HFF-Myc (cell line): Measurements from ENCODE around the gene CHP2.

Experiments
- DNase-seq: peaks from one replicate; pipeline ENCODE4 v3.0.0-alpha.2; 2011; ENCODE audit warnings: low read depth; ENCODE audit errors: extremely low read depth
- H3K4me3 ChIP-seq: replicated peaks from 2 replicates; pipeline ENCODE4 v1.5.1; 2011; ENCODE audit warnings: low read depth, mild to moderate bottlenecking, control low read depth, low read length
- CTCF ChIP-seq: IDR thresholded peaks from 2 replicates; pipeline ENCODE4 v1.5.1; 2012; ENCODE audit warnings: mild to moderate bottlenecking, low read depth, low read length, control low read depth; ENCODE audit errors: missing control alignments

The CHP2 gene

GRCh38 chr16:23801378-23801777 is 46.6 kb downstream of the CHP2 start:
- DNase-seq: peak; percentile 35
- no peak overlapping the region for H3K4me3 ChIP-seq
- peak; percentile 76 for TF ChIP-seq CTCF

- no peak overlapping the region for H3K4me3 ChIP-seq
- TF ChIP-seq CTCF: no peak
- DNase-seq: no peak
These were observed 48.0 kb downstream of the CHP2 start for GRCh38 chr16:23802776-23803175.

GRCh38 chr16:23803591-23804123 is 48.8 kb downstream of the CHP2 start:
- peak; percentile 49 for TF ChIP-seq CTCF
- no peak overlapping the region for H3K4me3 ChIP-seq
- DNase-seq: no peak

GRCh38 chr16:23807028-23807427 is 52.2 kb downstream of the CHP2 start:
- H3K4me3 ChIP-seq: no peak overlapping the region
- no peak for DNase-seq
- no peak for TF ChIP-seq CTCF
